Measurements from ENCODE around the gene MTFMT. TPM values are rescaled to one million over a fixed set of nuclear protein-coding genes. Genes with fewer than 3 reads are reported as not detected.
"Not testable (repeated sequence)": the region's sequence is repeated elsewhere in the genome, so short reads cannot be mapped to it uniquely, and the experiment has no call there.

MTFMT gene
- 10 to 100 TPM in 3 of 4 donors, 1 to 10 TPM in 1; 9.7 to 14.8 (median 12.9) TPM for polyA plus RNA-seq
- long read RNA-seq, donor 1: 0 reads
- long read RNA-seq, donor 2, partial matches to known transcripts: 0 of 1 reads
- long read RNA-seq, donor 2, other reads (novel, unspliced or antisense): 0 of 1 reads
- long read RNA-seq, donor 3, transcript MTFMT-201 (9 exons, 2,734 nt): major isoform, 6 of 7 reads
- long read RNA-seq, donor 3, partial matches to known transcripts: 0 of 7 reads
- long read RNA-seq, donor 3, other reads (novel, unspliced or antisense): 0 of 7 reads
- long read RNA-seq, donor 4: 0 reads
- long read RNA-seq, donor 5: 0 reads
- long read RNA-seq, donor 6, partial matches to known transcripts: 0 of 5 reads
- long read RNA-seq, donor 6, other reads (novel, unspliced or antisense): 0 of 5 reads
- long read RNA-seq, donor 7, transcript MTFMT-201 (9 exons, 2,734 nt): major isoform, 7 of 12 reads
- long read RNA-seq, donor 7, transcript MTFMT-205 (2 exons, 421 nt): minor isoform, 5 of 12 reads
- long read RNA-seq, donor 7, partial matches to known transcripts: 0 of 12 reads
- long read RNA-seq, donor 7, other reads (novel, unspliced or antisense): 0 of 12 reads
- long read RNA-seq, donor 8, partial matches to known transcripts: 0 of 1 reads
- long read RNA-seq, donor 8, other reads (novel, unspliced or antisense): 0 of 1 reads
- long read RNA-seq, donor 9: 0 reads
- long read RNA-seq, donor 10, transcript MTFMT-201 (9 exons, 2,734 nt): major isoform, 10 of 12 reads
- long read RNA-seq, donor 10, partial matches to known transcripts: 0 of 12 reads
- long read RNA-seq, donor 10, other reads (novel, unspliced or antisense): 0 of 12 reads

- Histone ChIP-seq H3K4me1 (ENCODE audit: control insufficient read depth in 3 of 3, insufficient read depth in 2 of 3, low read depth in 1 of 3, low read length in 2 of 3) (peaks cover 1 to 21% (median 8%) of the 10 kb centered on the region in 3 donors), H3K36me3 (ENCODE audit: control insufficient read depth in 3 of 3, insufficient read depth in 2 of 3, low read depth in 1 of 3, low read length in 3 of 3) (peaks cover 4 to 18% (median 11%) of the 10 kb centered on the region in 3 donors), H3K9me3 (ENCODE audit: control insufficient read depth in 2 of 2, insufficient read depth in 1 of 2, low read depth in 1 of 2, low read length in 1 of 2) (no peaks in the 10 kb centered on the region), H3K27me3 (ENCODE audit: control insufficient read depth in 3 of 3, insufficient read depth in 3 of 3, low read length in 3 of 3) (no peaks in the 10 kb centered on the region), H3K4me3 (ENCODE audit: low read depth in 1 of 3, low read length in 3 of 3) (peak within 1 kb of the TSS; percentile 84 to 96 (median 93)), H3K27ac (ENCODE audit: low read depth in 1 of 3, low read length in 2 of 3) (peak within 1 kb of the TSS; percentile 37 to 88 (median 40))
- 0% methylated on average over 55 to 73 of the region's 73 CpGs for WGBS, 3 donors
- FAIRE-seq (no peak), DNase-seq (peak; percentile 91 to 92)
Observed at GRCh38 chr15:65028921-65029735, at the start of gene MTFMT. Gene MTFMT (minus strand): TSS chr15:65029639. CDS start chr15:65029613, 26 bp downstream.

DNA sequence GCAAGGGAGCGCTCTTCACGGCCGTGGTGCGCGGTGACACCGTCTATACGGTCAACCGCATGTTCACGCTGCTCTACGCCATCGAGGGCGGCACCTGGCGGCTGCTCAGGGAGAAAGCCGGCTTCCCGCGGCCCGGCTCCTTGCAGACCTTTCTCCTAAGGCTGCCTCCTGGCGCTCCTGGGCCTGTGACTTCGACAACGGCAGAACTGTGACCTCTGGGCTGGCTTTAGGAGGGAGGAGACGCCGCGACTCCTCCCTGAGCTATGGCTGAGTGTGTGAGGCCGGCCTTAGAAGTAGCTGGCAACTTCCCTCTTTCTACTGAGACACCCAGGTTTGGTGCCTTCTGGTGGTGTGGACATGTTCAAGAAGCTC is 48.5 kb upstream of the MTFMT start:
- peaks cover 0 to 18% (median 5%) of the 10 kb centered on the region in 3 donors for H3K4me1 ChIP-seq (ENCODE audit: control insufficient read depth in 3 of 3, insufficient read depth in 2 of 3, low read depth in 1 of 3, low read length in 2 of 3)
- H3K4me3 ChIP-seq (ENCODE audit: low read depth in 1 of 3, low read length in 3 of 3): no peak overlapping the region
- FAIRE-seq (no peak), DNase-seq (peak; percentile 90 to 93)
- H3K27ac ChIP-seq (ENCODE audit: low read depth in 1 of 3, low read length in 2 of 3): peak overlapping the region in 1 of 3 donors; percentile 52
- H3K36me3 ChIP-seq (ENCODE audit: control insufficient read depth in 3 of 3, insufficient read depth in 2 of 3, low read depth in 1 of 3, low read length in 3 of 3): no peaks in the 10 kb centered on the region
- 9 to 14% (median 12%) methylated on average over 24 of the region's 24 CpGs for WGBS, 3 donors
- H3K27me3 ChIP-seq (ENCODE audit: control insufficient read depth in 3 of 3, insufficient read depth in 3 of 3, low read length in 3 of 3): peaks cover 0 to 17% (median 0%) of the 10 kb centered on the region in 3 donors
- peaks cover 0 to 5% of the 10 kb centered on the region in 2 donors for H3K9me3 ChIP-seq (ENCODE audit: control insufficient read depth in 2 of 2, insufficient read depth in 1 of 2, low read depth in 1 of 2, low read length in 1 of 2)

DNA sequence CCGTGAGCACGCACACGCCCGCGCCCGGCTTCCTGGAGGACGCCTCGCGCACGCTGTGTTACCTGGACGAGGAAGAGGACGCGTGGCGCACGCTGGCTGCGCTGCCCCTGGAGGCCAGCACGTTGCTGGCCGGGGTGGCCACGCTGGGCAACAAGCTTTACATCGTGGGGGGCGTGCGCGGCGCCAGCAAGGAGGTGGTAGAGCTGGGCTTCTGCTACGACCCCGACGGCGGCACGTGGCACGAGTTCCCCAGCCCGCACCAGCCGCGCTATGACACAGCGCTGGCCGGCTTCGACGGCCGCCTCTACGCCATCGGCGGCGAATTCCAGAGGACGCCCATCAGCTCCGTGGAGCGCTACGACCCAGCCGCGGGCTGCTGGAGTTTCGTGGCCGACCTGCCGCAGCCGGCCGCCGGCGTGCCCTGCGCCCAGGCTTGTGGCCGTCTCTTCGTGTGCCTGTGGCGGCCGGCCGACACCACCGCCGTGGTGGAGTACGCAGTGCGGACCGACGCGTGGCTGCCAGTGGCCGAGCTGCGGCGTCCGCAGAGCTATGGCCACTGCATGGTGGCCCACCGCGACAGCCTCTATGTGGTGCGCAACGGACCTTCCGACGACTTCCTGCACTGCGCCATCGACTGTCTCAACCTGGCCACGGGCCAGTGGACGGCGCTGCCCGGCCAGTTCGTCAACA is 48.0 kb upstream of the MTFMT start:
- FAIRE-seq (no peak), DNase-seq (no peak)
- Histone ChIP-seq H3K9me3 (ENCODE audit: control insufficient read depth in 2 of 2, insufficient read depth in 1 of 2, low read depth in 1 of 2, low read length in 1 of 2) (peaks cover 0 to 5% of the 10 kb centered on the region in 2 donors), H3K27ac (ENCODE audit: low read depth in 1 of 3, low read length in 2 of 3) (no peak overlapping the region), H3K4me3 (ENCODE audit: low read depth in 1 of 3, low read length in 3 of 3) (no peak overlapping the region), H3K36me3 (ENCODE audit: control insufficient read depth in 3 of 3, insufficient read depth in 2 of 3, low read depth in 1 of 3, low read length in 3 of 3) (no peaks in the 10 kb centered on the region), H3K4me1 (ENCODE audit: control insufficient read depth in 3 of 3, insufficient read depth in 2 of 3, low read depth in 1 of 3, low read length in 2 of 3) (peaks cover 0 to 13% (median 5%) of the 10 kb centered on the region in 3 donors), H3K27me3 (ENCODE audit: control insufficient read depth in 3 of 3, insufficient read depth in 3 of 3, low read length in 3 of 3) (peaks cover 0 to 17% (median 0%) of the 10 kb centered on the region in 3 donors)
- WGBS, 3 donors: 67 to 78% (median 70%) methylated on average over 73 to 85 of the region's 85 CpGs

DNA sequence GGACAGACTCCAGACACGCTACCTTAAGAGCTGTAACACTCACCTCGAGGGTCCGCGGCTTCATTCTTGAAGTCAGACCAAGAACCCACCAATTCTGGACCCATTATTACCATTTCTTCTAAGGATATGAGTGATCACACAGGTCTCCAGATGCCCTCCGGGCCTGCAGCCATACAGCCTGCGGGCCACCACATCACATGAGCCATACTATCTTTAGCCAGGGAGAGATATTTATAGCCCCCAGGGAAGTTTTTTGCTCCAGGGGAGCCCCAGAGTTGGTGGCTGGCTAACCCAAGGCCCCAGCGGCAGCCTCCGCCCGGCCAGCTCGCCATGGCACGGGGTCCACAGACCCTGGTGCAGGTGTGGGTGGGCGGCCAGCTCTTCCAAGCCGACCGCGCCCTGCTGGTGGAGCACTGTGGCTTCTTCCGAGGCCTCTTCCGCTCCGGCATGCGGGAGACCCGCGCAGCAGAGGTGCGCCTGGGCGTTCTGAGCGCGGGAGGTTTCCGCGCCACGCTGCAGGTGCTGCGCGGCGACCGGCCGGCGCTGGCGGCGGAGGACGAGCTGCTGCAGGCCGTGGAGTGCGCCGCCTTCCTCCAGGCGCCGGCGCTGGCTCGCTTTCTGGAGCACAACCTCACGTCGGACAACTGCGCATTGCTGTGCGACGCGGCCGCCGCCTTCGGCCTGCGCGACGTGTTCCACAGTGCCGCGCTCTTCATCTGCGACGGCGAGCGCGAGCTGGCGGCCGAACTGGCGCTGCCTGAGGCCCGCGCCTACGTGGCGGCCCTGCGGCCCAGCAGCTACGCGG is 47.2 kb upstream of the MTFMT start, which contains the start of gene KBTBD13:
Gene KBTBD13 (plus strand): TSS at position 261 of the 805 bp plus-strand sequence. CDS start 70 bp downstream, at position 331.
- Histone ChIP-seq H3K4me3 (ENCODE audit: low read depth in 1 of 3, low read length in 3 of 3) (no peak within 1 kb of the TSS), H3K27ac (ENCODE audit: low read depth in 1 of 3, low read length in 2 of 3) (no peak within 1 kb of the TSS), H3K36me3 (ENCODE audit: control insufficient read depth in 3 of 3, insufficient read depth in 2 of 3, low read depth in 1 of 3, low read length in 3 of 3) (no peaks in the 10 kb centered on the region), H3K9me3 (ENCODE audit: control insufficient read depth in 2 of 2, insufficient read depth in 1 of 2, low read depth in 1 of 2, low read length in 1 of 2) (peaks cover 0 to 5% of the 10 kb centered on the region in 2 donors), H3K27me3 (ENCODE audit: control insufficient read depth in 3 of 3, insufficient read depth in 3 of 3, low read length in 3 of 3) (peaks cover 0 to 16% (median 0%) of the 10 kb centered on the region in 3 donors), H3K4me1 (ENCODE audit: control insufficient read depth in 3 of 3, insufficient read depth in 2 of 3, low read depth in 1 of 3, low read length in 2 of 3) (peaks cover 0 to 8% (median 5%) of the 10 kb centered on the region in 3 donors)
- no peak for DNase-seq
- WGBS, 3 donors: 81 to 90% (median 81%) methylated on average over 65 to 73 of the region's 73 CpGs
- FAIRE-seq: no peak

GRCh38 chr15:65075607-65076395 is 46.4 kb upstream of the MTFMT start:
- not testable (repeated sequence) for H3K9me3 ChIP-seq (ENCODE audit: control insufficient read depth in 2 of 2, insufficient read depth in 1 of 2, low read depth in 1 of 2, low read length in 1 of 2); FAIRE-seq; DNase-seq; H3K27ac ChIP-seq (ENCODE audit: low read depth in 1 of 3, low read length in 2 of 3); H3K36me3 ChIP-seq (ENCODE audit: control insufficient read depth in 3 of 3, insufficient read depth in 2 of 3, low read depth in 1 of 3, low read length in 3 of 3); H3K4me3 ChIP-seq (ENCODE audit: low read depth in 1 of 3, low read length in 3 of 3)
- H3K4me1 ChIP-seq (ENCODE audit: control insufficient read depth in 3 of 3, insufficient read depth in 2 of 3, low read depth in 1 of 3, low read length in 2 of 3): peaks cover 2 to 14% (median 5%) of the 10 kb centered on the region in 3 donors
- WGBS, 3 donors: 77 to 91% (median 80%) methylated on average over 12 of the region's 12 CpGs
- H3K27me3 ChIP-seq (ENCODE audit: control insufficient read depth in 3 of 3, insufficient read depth in 3 of 3, low read length in 3 of 3): peaks cover 0 to 13% (median 0%) of the 10 kb centered on the region in 3 donors

DNA sequence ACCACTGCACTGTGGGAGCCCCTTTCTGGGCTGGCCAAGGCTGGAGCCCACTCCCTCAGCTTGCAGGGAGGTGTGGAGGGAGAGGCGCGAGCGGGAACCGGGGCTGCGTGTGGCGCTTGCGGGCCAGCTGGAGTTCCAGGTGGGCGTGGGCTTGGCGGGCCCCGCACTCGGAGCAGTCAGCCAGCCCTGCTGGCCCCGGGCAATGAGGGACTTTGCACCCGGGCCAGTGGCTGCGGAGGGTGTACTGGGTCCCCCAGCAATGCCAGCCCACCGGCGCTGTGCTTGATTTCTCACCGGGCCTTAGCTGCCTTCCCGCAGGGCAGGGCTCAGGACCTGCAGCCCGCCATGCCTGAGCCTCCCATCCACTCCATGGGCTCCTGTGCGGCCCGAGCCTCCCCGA is 45.5 kb upstream of the MTFMT start:
- H3K4me3 ChIP-seq (ENCODE audit: low read depth in 1 of 3, low read length in 3 of 3); DNase-seq; H3K27ac ChIP-seq (ENCODE audit: low read depth in 1 of 3, low read length in 2 of 3); H3K36me3 ChIP-seq (ENCODE audit: control insufficient read depth in 3 of 3, insufficient read depth in 2 of 3, low read depth in 1 of 3, low read length in 3 of 3); FAIRE-seq; H3K9me3 ChIP-seq (ENCODE audit: control insufficient read depth in 2 of 2, insufficient read depth in 1 of 2, low read depth in 1 of 2, low read length in 1 of 2): not testable (repeated sequence)
- H3K4me1 ChIP-seq (ENCODE audit: control insufficient read depth in 3 of 3, insufficient read depth in 2 of 3, low read depth in 1 of 3, low read length in 2 of 3): peaks cover 3 to 14% (median 5%) of the 10 kb centered on the region in 3 donors
- 88 to 96% (median 92%) methylated on average over 11 to 17 of the region's 22 CpGs for WGBS, 3 donors
- peaks cover 0 to 13% (median 0%) of the 10 kb centered on the region in 3 donors for H3K27me3 ChIP-seq (ENCODE audit: control insufficient read depth in 3 of 3, insufficient read depth in 3 of 3, low read length in 3 of 3)

Data from small intestine (tissue), 16 donors.